UCSD-AML1 (cell line): ENCODE measurements around the gene PITPNM3.
"Not testable (repeated sequence)": the region's sequence is repeated elsewhere in the genome, so short reads cannot be mapped to it uniquely, and the experiment has no call there.

Experiments
- DNase-seq: peaks from one replicate; lab custom pipeline; 2025; ENCODE audit not compliant: unreplicated experiment; lab: John Stamatoyannopoulos, UW

Gene PITPNM3

DNA sequence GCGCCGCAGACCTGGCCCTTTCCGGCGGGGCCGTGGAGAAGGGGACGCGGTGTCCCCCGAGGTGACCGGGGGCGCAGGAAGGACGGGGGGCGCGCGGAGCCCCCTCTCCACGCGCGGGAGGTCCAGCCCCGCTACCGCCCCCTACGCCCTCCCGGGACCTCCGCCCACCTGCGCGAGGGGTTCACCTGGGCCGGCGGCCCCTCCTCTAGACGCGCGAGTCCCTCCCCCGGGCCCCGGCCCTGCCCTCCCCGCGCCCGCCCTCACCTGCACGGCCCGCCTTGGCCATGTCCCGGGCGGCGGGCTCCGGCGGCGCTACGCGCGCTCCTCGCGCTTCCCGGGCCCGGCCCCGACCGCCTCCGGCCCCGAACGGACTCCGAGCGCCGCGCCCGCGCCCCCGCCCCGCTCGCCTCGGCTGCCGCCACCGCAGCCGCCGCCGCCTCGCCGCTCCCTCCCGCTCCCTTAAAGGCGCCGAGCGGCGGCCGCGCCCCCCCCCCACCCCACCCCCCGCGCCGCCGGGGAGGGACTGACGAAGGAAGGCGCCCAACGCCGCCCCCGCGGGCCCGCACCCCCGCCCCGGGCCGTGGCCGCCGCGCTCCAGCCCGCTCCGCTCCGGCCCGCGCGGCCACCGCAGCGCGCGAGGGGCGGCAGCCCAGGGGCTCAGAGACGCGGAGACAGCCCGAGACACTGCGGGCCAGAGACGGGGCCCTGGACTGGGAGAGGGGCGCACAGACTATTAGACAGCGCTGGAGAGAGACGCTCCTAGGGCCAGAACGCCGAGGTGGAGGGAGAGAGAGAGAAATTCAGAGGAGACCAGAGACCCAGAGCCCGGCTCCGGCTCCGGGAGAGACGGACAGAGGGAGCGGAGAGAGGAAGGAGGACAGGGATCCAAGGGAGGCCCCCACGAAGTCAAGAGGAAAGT, at the start of gene PITPNM3:
PITPNM3 (minus strand) TSS at position 435 of the 919 bp plus-strand sequence; CDS start at position 286, 149 bp downstream.
- no peak for DNase-seq

- DNase-seq: no peak
Observed at GRCh38 chr17:6605142-6605541, 48.8 kb upstream of the PITPNM3 start.

DNA sequence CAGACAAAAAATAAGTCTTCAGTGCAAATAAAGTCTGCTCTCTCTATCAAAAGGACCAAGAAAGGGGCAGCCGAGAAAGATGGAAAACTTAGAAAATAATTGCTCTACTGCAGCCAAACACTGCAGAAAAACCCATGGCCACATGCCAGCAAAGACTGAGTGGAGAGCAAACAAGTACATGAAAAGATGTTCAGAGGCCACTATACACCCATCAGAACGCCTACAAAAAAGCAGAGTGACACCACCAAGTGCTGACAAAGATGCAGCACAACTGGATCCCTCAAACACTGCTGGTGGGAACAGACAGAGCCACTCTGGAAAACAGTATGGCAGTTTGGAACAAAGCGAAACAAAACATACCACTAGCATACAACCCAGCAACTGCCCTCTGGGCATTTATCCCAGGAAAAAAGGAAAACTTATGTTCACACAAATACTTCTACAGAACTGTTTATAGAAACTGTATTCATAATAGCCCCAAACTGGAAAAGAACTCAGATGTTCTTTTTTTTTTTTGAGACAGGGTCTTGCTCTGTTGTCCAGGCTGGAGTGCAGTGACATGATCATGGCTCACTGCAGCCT, 47.5 kb upstream of the PITPNM3 start:
- DNase-seq: no peak

DNA sequence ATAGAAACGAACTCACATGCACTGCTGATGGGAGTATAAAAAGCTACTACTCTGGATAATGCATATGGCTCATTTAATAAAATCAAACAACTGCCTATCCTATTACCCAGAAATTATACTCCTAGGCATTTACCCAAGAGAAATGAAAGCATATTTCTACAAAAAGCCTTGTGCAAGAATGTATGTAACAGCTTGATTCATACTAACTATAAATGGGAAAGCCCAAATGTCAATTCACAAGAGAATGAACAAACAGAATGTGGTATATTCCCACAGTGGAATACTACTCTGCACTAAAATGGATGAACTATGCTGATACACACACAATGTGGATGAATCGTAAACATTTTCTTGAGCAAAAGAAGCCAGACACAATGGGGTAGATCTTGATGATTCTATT, 45.8 kb upstream of the PITPNM3 start:
- no peak for DNase-seq

GRCh38 chr17:6599364-6599763, 43.0 kb upstream of the PITPNM3 start:
- DNase-seq: no peak

DNA sequence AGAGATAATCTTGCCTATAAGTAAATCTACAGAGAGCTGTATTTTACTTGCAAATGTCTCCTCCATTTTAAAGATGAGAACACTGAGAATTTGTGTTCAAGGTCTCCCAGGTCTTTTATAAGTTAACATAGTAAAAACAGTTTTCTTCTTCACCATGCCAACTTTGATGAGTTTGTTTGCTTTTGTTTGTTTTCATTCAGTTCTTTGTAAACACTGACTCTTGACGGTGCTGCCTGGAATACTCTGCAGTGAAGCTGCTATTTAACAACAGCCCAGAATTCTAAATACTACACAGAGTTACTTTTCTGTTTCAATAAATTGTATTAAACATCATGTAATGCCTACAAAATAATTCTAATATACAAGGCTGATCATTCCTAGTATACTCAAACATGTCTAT, 41.4 kb upstream of the PITPNM3 start:
- DNase-seq: no peak

GRCh38 chr17:6596941-6597340, 40.6 kb upstream of the PITPNM3 start:
- DNase-seq: no peak

DNA sequence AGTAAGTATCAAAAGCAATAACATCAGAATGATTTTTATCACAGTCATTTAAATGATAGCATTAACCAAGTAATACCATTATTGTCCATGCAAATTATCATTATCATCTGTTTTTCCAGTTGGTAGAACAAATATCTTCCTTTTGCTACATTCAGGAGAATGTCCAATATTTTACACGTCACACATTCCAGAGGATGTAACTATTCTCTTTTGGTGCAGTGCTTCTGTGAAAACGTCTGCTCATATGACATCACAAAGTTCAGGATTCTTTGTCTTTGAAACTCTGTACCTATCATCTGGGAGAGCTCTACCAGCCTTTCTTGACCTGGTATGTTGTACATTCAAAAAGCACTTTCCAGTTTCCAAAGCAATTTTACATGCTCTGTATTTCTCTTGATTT, 40.2 kb upstream of the PITPNM3 start:
- no peak for DNase-seq

GRCh38 chr17:6596081-6596480, 39.7 kb upstream of the PITPNM3 start:
- no peak for DNase-seq

GRCh38 chr17:6593371-6593770, 37.0 kb upstream of the PITPNM3 start:
- DNase-seq: not testable (repeated sequence)

GRCh38 chr17:6592173-6592572, 35.8 kb upstream of the PITPNM3 start:
- DNase-seq: no peak

GRCh38 chr17:6591599-6592158, 35.3 kb upstream of the PITPNM3 start:
- DNase-seq: no peak

DNA sequence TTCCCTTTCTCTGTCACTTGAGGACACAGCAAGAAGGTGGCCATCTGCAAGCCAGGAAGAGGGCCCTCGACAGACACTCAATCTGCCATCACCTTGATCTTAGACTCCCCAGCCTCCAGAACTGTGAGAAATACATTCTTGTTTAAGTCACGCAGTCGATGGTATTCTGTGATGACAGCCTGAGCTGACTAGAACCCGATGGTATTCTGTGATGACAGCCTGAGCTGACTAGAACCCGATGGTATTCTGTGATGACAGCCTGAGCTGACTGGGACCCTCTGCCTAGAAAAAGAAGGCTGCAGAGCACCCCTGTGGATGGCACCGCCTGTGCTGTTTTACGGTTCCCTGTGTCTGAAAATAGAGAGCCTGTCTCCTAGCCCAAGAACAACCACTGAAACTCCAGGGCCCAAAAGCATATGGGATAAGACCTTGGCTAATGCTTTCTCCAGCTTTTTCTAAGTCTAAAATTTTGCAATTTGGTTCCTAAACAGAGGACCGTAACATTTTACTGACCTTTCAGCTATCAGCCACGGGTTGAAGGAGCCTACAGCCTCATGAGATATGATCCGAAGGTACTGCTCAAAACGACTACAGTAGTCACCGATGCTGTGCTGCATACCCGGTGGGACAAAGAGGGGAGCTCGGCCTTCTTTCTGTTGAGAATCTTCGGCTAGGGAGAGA, 33.1 kb upstream of the PITPNM3 start:
- no peak for DNase-seq

- no peak for DNase-seq
Observed at GRCh38 chr17:6588165-6588564, 31.8 kb upstream of the PITPNM3 start.

DNA sequence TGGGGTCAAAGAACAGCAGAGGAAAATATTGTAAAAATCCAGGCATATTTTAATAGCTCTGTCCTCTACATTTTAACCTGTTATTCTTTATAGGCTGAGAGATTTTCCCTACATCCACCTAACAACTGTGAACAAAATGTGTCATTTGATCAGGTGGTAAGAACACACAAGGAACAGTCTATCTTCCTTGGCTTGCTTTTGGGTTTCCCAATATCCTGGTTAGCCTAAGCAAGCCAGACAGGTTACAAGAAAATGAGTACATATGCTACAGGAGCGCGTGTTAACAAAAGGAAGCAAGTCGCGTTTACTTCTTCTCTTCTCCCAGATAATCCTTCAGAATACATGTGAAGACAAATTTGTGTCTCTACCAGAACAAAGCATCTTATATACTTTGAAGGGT, 31.0 kb upstream of the PITPNM3 start:
- DNase-seq: no peak

DNA sequence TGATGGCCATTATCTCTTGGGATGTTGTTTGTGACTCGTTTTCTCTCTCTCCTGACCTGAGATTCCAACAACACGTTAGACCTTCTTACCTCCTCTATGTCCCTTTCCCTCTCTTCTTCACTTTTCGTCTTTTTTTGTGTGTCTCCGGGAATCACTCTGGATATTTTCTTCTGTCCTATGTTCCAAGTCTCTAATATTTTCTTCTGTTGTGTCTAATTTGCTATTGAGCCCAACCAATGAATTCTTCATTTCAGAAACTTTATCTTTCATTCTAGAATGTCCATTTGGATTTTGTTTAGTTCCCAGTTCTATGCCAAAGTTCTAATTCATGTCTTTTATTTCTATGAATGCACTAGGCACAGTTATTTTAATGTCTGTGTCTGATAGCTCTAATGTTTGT, 27.1 kb upstream of the PITPNM3 start:
- DNase-seq: no peak

GRCh38 chr17:6580625-6581024, 24.3 kb upstream of the PITPNM3 start:
- DNase-seq: no peak

DNA sequence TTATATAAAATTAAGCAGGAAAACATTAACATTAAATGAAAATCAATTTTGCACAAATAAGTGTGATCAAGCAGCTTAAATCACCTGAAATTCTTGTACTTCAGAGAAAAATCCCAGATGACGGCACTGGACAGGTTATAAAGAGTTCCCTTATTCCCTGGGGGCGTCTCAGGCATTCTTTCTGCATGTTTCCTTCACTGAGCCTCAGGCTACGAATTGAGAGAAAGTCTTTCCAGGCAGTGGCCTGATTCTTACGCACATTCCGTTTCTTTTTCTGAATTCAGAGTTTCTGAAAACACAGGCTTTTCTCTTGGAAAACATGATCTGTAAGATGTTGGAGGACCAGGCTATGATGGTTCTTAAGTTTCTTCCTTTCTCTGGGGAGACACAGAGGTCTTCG, 22.1 kb upstream of the PITPNM3 start:
- DNase-seq: no peak

- no peak for DNase-seq
Observed at GRCh38 chr17:6577686-6578263, 21.4 kb upstream of the PITPNM3 start.

DNA sequence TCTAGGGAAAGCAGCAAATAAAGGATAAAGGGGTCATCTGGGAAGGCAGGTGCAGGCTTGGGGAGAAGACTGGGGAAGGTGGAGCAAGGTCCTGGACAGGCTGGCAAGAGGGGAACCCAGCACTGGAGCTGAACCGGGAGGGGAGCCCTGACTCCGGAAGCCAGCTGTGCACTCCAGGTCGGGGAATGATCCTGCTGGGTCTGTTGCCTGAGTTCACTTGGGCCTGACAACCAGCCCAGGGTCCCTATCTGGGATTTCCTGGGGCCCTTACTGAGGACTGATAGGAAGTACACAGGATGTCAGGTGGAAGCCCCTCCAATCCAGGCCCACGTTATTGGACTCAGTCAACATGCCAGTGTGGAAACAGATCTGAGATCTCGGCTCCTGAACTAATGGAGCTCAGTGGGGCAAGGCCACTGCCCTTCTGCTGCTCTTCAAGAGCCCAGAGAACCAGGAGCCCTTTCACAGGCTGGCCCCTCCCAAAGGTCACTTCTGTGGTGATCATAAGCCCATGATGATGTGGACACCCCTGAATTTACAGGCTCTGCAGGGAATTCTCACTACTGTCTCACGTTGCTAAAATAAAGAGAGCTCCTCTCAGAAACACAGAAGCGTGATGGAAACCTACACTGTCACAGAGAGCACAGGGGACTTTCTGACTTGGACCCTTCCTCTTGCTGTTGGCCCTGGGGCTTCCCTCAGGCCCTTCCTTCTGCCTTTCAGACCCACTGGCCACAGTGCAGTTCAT, 19.9 kb upstream of the PITPNM3 start:
- no peak for DNase-seq

- DNase-seq: no peak
Observed at GRCh38 chr17:6575596-6575988, 19.2 kb upstream of the PITPNM3 start.
